GM12864 (cell line): ENCODE results near the gene MRPL55.

Source experiments
- DNase-seq: peaks from one replicate; pipeline ENCODE4 v3.0.0-alpha.2; 2011; ENCODE audit warnings: low read depth
- H3K4me3 ChIP-seq: 2 replicates; pipeline ENCODE4 v1.5.1; 2011; ENCODE audit warnings: mild to moderate bottlenecking, low read depth, low read length, control low read depth
- TF ChIP-seq, protein P1 (sequence below): IDR thresholded peaks from 2 replicates; pipeline ENCODE4 v1.5.1; 2011; ENCODE audit warnings: low read depth, mild to moderate bottlenecking, moderate library complexity, low read length, control low read depth, inconsistent platforms; ENCODE audit errors: missing control alignments

Gene MRPL55

DNA sequence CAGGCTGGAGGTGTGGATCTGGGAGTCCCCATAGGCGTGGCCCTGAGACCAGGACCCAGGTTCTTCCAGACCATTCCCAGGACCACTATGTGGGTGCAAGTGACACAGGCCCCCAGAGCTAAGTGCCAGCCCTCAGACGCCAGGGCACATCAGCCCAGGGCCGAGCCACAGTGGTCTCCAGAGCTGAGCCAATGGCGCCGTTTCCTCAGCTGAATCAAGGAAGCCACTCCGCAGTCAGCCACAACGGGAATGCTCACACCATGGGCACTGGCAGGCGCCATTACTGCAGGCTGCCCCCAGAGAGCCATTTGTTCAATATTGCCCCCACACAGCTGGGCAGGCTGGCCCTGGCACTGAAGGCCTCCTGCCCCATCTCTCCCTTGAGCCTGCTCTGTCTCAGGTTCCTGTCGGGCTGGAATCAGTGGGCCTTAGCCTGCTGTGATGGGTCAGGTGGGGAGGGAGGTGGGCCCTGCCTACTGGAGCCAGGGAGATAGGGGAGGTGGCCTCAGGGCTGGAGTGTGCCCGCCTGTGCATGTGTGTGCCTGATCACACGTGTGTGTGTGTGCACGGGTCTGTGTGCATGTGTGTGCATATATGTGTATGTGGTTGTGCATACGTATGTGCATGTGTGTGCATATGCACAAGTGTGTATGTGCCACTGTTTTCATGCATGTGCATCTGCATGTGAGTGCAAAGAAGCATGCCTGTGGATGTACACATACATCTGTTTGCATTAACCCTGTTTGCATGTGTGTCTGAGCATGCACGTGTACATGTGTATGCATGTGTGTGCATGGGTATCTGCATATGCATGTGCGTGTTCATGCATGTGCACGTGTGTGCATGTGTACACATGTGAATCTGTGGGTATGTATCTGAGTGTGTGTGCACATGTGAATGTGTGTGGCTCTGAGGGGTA, 46.8 kb upstream of the MRPL55 start:
- no peak for DNase-seq
- no peak overlapping the region for H3K4me3 ChIP-seq
- TF ChIP-seq, protein P1, sequence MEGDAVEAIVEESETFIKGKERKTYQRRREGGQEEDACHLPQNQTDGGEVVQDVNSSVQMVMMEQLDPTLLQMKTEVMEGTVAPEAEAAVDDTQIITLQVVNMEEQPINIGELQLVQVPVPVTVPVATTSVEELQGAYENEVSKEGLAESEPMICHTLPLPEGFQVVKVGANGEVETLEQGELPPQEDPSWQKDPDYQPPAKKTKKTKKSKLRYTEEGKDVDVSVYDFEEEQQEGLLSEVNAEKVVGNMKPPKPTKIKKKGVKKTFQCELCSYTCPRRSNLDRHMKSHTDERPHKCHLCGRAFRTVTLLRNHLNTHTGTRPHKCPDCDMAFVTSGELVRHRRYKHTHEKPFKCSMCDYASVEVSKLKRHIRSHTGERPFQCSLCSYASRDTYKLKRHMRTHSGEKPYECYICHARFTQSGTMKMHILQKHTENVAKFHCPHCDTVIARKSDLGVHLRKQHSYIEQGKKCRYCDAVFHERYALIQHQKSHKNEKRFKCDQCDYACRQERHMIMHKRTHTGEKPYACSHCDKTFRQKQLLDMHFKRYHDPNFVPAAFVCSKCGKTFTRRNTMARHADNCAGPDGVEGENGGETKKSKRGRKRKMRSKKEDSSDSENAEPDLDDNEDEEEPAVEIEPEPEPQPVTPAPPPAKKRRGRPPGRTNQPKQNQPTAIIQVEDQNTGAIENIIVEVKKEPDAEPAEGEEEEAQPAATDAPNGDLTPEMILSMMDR: no peak

DNA sequence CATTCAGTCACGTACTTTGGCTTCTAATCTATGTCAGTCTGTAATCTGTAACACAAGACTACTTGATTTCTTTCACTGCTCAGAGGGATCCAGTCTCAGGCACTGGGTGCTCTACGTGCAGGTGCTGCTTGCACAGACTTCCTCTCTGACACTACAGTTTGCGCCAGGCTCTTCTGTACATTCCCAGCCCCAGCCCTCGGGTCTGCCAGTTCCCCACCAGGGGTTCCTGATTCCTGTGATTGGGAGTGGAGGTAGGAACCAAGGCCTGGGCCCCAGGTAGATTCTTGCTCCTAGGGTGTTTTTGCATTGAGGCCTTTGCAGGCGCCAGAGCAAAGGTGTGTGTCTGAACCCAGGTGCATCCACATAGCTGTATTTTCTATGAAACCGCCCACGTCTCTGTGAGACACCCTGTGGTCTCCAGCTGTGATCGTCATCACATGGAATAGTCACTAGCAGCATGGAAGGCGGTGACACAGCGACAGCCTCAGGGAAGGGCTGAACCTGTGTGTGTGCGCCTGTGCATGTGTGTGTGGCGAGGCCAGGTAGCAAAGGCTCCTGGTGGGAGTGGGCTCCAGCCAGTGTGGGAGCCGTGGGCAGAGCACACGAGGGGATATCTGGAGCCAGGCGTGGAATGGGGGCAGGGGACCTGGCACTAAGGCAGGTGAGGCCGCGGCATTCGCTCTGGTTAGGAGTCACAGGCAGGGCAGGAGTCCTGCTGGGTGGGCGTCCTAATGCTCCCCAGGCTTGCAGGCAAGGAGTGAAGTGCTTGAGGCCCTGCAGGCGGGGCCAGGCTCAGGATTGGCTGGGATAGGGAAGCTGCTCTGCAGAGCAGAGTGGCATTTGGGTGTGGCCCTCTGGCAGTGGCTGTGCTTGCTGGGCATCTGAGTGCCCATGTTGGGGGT, 45.8 kb upstream of the MRPL55 start:
- TF ChIP-seq, protein P1: no peak
- no peak overlapping the region for H3K4me3 ChIP-seq
- DNase-seq: no peak

DNA sequence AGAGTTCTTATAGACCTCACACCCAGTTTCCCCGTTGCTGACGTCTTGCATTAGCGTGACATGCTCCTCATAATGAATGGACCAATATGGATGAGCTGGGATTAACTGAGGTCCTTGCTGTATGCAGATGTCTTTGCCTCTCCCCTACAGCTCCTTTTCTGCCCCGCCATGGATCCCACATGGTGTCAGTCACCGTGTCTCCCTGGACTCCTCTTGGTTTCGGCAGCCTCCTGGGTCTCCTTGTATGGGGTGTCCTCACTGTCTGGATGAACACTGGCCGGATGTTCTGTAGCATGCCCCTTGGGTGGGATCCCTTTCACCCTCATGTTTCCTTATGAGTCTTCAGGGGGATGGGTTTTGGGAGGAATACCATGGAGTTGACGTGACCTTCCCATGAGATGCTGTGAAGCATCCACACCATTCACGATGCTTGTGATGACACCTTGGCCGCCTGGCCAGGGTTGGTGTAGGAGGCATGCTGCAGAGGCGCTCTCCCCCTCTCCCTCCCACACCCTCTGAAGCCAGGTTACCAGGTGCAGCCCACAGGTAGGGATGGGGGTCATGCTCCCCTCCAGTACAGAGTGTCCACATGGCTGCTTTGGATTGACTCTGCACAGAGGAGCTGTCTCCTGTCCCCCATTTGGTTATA, 45.0 kb upstream of the MRPL55 start:
- TF ChIP-seq, protein P1: no peak
- no peak overlapping the region for H3K4me3 ChIP-seq
- no peak for DNase-seq

DNA sequence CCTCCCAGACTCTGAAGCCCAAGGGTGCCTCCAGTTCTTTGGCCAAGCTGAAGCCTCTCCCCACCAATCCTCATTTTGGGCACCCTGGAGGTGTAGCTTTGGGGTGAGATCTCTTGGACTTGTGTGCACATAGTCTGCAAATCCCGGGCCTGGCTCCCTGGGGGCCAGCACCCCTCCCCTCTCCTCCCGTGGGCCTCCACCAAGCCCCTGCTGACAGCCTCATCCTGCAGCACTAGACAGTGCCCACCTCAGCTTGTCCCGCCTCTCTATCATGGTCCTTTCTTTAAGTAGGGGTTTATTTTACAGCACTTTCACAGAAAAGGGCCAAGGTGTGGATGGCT, 43.8 kb upstream of the MRPL55 start:
- no peak for DNase-seq
- H3K4me3 ChIP-seq: no peak overlapping the region
- TF ChIP-seq, protein P1: no peak

DNA sequence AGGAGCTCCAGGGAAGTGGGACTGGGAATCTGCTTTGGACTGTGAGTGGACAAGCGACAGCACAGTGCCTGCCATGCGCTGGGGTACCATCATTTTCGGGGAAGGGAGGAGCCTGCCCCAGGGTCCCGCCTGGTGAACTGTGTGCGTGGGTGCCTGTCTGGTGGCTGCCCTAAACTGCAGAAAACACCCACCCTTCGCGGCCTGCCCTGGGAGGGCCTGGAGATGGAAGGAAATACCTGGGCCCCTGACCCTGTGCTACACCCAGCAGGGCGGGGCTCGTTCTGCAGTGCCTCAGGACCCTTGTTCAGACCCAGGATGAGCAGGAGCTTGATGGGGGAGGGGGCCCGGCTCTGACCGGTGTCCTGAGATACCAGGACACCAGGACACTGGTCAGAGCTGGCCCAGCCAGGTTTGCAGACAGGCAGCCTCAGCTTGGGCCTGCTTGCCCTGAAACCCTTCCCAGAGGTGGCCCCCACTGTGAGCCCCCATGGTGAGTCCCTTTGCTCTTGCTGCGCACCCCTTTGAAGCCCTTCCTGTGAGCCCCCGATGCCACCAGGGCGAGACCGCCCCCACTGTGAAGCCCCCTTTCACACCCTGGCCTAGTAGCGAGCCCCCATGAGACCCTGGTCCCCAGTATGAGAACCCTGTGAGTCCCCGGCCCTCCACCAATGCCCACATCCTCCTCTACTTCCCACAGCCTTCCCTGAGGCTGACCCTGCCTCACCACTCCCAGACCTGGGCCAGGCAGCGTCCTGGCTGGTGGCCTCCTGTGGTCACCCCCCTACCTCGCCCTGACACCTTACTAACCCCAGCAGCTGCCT, 43.2 kb upstream of the MRPL55 start:
- H3K4me3 ChIP-seq: no peak overlapping the region
- no peak for DNase-seq
- TF ChIP-seq, protein P1: no peak
